PC-3 (cell line): ENCODE measurements around the gene CNIH2.

Experiments used
- EZH2 ChIP-seq: fragments of 300-600 bp; sonication (generic); IDR thresholded peaks from one replicate; pipeline ENCODE4 v1.6.1; 2017; ENCODE audit warnings: antibody characterized with exemption, mild to moderate bottlenecking, low read length; ENCODE audit not compliant: unreplicated experiment
- EZH2phosphoT487 ChIP-seq: fragments of 300-600 bp; sonication (generic); IDR thresholded peaks from 2 replicates; pipeline ENCODE4 v1.6.1; 2018; ENCODE audit warnings: mild to moderate bottlenecking, antibody characterized with exemption, low read length, borderline replicate concordance
- TF ChIP-seq, protein P1 (sequence below): fragments of 300-600 bp; sonication (generic); conservative IDR thresholded peaks from 2 replicates; pipeline ENCODE4 v1.5.1; 2017; ENCODE audit warnings: antibody characterized with exemption, low read depth, mild to moderate bottlenecking, low read length

DNA sequence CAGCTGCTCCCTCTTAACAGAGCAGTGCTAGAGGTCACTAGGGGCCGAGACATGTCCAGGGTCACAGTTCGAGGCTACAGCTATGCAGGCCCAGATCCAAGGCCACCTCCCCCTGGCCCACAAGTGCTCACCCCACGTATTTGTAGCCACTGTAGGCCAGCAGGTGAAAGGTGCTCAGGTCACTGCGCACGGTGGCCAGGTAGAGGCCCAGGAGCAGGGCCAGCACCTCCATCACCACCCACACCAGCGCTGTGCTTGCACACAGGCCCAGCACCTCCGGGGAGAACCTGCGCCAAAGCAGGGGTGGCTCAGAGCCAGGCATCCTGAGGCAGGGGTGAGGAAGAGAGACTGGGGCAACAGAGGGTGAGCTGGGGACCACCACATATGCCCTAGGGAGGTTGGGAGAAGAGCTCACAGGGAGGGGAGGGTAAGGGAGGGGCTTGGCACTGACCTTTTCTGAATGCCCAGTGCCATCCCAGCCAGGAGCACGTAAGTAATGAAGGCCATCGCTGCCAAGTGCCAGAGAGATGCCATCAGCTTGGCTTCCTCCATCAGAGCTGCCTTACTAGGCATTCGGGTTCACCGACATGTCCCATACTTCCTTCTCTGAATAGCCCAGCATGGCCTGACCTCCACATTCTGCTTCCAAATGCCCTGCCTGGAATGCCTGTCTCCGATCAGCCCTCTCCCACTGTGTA lies 7.4 kb downstream of the CNIH2 start:
- TF ChIP-seq, protein P1, sequence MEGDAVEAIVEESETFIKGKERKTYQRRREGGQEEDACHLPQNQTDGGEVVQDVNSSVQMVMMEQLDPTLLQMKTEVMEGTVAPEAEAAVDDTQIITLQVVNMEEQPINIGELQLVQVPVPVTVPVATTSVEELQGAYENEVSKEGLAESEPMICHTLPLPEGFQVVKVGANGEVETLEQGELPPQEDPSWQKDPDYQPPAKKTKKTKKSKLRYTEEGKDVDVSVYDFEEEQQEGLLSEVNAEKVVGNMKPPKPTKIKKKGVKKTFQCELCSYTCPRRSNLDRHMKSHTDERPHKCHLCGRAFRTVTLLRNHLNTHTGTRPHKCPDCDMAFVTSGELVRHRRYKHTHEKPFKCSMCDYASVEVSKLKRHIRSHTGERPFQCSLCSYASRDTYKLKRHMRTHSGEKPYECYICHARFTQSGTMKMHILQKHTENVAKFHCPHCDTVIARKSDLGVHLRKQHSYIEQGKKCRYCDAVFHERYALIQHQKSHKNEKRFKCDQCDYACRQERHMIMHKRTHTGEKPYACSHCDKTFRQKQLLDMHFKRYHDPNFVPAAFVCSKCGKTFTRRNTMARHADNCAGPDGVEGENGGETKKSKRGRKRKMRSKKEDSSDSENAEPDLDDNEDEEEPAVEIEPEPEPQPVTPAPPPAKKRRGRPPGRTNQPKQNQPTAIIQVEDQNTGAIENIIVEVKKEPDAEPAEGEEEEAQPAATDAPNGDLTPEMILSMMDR: no peak
- TF ChIP-seq EZH2 (no peak), EZH2phosphoT487 (no peak)
